NCI-H2227 (cell line): ENCODE measurements around the gene MMP23B.
"Not testable (repeated sequence)": the region's sequence is repeated elsewhere in the genome, so short reads cannot be mapped to it uniquely, and the experiment has no call there.

ENCODE experiments used
- DNase-seq: peaks from one replicate; lab custom pipeline; 2025; ENCODE audit not compliant: unreplicated experiment; lab: John Stamatoyannopoulos, UW

Gene MMP23B

DNA sequence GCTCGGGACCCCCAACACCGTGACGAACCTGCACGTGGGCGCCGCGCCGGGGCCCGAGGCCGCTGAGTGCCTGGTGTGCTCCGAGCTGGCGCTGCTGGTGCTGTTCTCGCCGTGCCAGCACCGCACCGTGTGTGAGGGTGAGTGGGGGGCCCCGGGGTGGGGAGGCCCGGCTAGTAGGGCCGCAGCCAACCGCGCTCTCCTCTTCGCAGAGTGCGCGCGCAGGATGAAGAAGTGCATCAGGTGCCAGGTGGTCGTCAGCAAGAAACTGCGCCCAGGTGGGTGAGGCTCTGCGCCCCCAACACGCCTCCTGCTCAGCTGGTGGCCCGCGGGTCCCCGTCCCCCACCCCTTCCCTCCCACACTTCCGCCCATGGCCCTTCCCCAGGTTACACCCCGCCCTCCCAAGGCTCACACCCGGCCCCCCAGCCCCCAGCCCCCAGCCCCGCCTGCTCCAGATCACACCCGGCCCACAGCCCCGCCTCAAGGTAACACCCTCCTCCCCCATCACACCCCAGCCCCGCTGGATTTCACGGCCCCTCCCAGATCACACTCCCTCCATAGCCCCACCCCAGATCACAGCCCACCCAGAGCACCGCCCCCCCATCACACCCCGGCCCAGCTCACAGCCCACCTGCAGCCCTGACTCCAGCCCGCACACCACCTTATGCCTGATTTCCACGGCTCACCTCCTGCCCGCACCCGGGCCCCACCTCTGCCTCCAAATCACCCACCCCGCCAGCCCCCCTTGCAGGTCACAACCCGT is 2.4 kb upstream of the MMP23B start:
- no peak for DNase-seq

DNA sequence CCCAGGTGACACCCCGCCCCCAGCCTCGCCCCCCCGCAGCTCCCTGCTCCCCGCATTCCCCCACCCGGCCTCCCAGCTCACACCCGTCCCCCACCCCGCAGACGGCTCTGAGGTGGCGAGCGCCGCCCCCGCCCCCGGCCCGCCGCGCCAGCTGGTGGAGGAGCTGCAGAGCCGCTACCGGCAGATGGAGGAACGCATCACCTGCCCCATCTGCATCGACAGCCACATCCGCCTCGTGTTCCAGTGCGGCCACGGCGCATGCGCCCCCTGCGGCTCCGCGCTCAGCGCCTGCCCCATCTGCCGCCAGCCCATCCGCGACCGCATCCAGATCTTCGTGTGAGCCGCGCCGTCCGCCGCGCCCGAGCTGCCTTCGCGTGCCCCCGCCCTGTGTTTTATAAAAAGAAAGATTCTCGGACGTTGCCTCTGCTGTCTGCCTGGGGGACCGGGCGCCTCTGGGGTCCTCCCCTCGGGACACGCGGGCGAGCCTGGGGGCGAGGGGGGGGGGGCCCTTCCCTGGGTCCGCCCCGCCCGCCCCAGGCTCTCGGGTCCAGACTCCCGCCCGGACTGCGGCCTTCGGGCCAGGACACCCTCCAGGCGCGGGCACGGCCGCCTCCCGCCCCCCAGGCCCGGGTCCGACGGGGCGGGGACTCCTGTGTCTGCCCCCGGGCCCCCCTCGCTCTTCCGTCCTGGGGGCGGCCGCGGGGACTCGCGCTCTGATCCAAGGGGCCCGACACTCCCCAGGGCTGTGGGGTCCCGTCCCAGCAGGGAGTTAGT is 1.6 kb upstream of the MMP23B start:
- DNase-seq, result no peak

DNA sequence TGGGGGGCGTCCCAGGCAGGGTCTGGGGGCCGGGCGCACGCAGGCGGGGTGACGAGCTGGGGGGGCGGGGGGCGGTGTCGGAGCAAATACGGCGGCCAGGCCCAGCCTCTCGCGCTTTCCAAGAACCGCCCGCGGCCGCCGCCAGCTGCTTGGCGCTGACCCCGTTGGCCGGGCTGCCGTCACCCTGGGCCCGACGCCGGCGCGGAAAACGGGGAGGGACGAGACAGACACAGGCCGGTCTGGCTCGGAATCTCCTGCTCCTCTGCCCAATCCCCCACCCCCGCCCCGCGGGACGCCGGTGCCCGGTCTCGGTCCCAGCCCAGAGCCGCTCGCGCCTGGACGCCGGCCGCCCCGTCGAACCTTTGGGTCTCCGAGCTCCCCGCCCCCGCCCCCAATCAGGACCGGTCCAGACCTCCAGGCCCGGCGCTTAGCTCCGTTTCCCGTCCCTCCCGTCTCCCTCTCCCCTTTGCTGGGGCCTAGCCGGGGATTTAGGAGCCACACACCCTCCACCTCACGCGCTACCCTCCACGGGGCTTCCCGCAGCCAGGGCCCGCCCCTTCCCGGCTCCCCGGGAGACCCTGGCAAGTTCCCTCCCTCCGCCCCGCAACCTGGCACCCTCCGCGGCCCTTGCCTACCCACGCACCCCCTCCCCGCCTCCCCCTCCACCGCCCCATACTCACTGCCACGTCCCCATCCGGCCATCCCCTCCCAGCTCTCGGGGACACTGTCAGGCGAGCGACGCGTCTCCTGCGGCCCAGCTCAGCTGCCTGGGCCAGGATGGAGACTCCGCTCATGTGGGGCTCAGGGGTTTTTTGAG is 800 bp upstream of the MMP23B start:
- DNase-seq, result no peak

DNA sequence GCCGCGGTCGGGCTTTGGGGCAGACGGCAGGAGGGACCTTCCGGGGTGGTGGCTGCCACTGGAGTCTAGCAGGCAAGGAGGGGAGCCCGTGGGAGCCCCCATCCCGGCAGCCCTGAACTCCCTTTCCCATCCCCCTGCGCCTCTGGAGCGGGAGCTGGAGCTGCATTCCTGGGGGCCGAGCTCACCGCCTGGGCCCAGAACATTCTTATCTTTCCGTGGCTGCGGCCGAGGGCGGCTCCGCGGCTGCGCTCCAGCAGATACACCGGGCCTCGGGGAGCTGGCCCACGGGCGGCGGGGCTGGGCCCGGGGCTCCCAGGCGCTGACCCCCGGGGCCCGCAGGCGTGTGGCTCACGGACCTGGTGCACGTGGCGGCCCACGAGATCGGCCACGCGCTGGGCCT is 1.4 kb downstream of the MMP23B start:
- DNase-seq, result not testable (repeated sequence)

DNA sequence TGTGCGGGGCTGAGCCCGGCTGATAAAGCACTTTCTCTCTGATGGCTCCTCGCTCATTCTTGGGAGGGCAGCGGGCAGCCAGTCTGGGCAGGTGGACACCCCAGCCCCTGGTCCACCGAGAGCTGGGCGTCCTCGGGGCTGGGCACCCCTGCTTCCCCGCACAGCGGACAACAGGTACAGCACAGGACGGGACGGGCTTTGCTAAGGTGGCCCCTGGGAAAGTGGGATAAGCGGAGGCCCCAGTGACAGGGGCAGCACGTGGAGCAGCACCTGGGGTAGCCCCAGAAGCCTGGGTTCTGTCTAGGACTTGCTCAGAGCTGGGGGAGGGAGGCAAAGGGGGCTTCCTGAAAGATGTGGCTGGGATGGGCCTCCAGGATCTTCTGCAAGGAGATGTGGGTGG is 2.6 kb downstream of the MMP23B start:
- DNase-seq, result not testable (repeated sequence)

DNA sequence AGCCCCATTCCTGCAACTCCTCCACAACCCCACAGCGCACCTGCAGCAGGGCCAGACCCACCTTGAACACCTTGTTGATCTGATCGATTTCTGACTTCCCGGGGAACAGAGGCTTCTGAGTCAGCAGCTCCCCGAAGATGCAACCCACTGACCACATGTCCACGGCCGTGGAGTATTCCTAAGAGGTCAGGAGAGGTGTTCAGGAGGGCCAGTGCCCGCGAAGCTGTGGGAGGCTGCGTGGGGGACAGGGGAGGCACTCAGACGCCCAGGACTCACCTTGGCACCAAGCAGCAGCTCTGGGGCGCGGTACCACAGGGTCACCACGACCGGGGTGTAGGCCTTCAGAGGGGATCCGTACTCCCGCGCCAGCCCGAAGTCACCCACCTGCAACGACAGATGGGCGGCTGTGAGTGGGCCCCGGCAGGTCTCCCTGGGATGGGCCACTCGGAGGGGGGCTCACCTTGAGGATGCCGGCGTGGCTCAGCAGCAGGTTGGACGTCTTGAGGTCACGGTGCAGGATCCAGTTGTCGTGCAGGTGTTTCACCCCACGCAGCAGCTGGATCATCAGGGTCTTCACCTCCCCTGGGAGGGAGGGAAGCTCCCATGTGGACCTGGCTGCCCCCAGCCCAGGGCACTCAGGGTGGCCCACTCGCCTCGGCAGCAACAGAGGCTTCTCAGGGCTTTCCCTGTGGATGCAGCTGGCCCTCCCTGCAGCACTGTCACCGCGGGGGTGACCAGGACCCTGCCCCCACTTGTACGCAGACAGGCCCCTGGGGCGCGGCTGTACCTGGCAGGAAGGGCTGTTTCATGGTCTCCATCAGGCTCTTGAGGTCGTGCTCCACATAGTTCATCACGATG is 4.9 kb downstream of the MMP23B start:
- DNase-seq, result not testable (repeated sequence)

DNA sequence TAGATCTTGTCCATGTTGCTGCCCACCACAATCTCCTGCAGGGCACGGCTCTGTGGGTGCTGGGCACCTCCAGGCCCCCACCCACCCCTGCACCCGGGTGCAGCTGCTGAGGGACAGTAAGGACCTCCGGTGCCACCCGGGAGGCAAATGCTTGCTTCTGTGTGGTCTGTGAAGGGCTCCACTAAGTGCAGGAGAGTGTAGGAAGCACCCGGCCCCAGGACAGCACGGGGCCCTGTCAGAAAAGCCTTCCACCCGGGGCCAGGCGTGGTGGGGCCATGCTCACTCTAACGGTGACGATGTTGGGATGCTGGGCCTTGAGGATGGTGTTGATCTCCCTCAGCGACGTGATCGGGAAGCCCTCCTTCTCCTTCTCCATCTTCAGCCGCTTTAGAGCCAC is 5.5 kb downstream of the MMP23B start:
- not testable (repeated sequence) for DNase-seq

DNA sequence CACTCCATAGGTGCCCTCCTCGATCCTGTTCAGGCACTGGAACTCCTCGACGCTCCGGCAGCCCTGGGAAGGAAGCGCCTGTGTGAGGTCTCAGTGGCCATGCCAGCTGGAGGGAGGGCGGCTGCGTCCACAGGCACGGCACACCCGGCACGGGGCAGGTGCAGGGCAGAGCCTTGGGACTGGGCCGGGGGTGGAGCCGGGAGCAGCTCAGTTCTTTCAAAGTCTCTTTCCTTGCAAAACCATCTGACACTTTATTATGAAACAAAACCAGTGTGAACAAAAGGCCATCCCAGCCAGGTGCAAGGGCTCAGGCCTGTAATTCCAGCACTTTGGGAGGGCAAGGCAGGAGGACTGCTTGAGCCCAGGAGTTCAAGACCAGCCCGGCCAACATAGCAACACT is 6.6 kb downstream of the MMP23B start:
- DNase-seq, result not testable (repeated sequence)

DNA sequence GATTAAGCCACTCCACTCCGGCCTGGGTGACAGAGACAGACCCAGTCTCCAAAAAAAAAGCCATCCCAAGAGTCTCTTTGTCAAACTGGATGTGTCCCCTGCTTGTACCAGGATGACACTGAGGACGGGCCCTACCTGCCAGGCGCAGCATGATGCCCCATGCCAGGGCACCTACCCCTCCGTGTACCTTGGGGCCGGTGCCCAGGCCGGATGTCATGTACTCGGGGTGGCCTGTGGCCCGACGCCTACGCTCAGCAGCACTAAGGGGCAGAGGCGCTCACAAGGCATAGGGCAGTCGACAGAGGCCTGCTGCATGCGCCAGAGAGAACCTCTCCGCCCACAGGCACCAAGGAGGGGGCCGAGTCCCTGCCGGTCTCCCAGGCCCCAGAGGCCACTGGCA is 7.4 kb downstream of the MMP23B start:
- DNase-seq, result not testable (repeated sequence)

DNA sequence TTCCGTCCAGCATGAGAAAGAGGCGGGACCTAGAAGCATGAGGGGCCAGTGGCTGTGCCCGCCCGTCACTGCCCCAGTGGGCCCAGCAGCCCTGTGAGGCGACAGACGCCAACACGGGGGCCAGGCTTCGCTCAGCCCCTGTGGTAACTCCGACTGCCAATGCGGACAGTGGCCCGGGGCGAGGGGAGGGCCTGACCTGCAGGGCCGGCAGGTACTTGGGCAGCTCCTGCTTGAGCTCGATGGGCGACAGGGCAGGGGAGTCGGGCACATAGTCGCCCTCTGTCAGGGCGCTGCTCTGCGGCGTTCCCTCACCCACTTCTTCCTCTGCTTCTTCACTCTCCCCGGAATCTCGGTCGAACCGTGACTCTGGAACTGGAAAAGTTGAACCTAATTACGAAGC is 8.1 kb downstream of the MMP23B start:
- DNase-seq, result not testable (repeated sequence)

DNA sequence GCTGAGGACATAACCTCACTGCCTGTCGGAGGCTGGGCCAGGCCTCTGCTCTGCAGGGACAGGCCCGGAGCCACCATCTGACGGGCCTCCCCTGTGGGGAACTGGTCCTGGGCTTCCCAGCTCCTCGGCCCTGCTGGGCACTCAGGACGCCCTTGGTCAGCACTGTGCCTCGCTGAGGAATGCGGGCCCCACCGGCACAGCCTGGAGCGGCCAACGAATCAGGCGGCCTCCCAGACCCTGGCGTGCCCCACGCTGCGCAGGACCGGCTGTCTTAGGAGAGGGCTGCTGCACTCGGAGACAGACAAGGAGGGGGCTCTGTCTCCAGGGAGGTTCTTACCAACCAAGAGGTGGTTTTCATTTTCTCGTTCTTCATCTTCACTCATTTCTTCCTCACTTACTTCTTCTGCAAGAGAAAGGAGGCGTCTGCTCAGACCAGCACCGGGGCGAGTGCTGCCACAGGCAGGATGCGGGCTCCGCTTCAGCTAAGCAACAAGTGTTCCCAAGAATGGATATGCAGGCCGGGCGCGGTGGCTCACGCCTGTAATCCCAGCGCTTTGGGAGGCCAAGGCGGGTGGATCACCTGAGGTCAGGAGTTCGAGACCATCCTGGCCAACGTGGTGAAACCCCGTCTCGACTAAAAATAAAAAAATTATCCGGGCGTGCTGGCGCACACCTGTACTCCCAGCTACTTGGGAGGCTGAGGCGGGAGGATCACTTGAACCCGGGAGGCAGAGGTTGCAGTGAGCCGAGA is 8.9 kb downstream of the MMP23B start:
- not testable (repeated sequence) for DNase-seq

DNA sequence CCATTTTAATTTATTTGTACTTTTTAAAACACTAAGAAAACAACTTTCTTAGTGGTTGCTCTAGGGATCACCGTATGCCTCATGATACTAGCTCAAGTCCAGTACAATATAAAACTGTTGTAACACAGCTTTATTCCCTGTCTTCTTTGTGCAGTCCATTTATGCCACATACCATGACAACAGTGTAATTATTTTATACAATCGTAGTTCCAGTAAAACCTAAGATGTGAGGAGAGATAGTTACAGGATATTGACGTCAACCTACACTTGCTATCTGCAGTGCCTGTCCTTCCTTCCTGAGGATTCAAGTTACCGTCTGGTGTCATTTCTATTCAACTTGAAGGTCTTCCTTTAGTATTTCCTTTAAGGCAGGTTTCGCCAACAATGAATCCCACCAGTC is 14.4 kb downstream of the MMP23B start:
- DNase-seq, result not testable (repeated sequence)

DNA sequence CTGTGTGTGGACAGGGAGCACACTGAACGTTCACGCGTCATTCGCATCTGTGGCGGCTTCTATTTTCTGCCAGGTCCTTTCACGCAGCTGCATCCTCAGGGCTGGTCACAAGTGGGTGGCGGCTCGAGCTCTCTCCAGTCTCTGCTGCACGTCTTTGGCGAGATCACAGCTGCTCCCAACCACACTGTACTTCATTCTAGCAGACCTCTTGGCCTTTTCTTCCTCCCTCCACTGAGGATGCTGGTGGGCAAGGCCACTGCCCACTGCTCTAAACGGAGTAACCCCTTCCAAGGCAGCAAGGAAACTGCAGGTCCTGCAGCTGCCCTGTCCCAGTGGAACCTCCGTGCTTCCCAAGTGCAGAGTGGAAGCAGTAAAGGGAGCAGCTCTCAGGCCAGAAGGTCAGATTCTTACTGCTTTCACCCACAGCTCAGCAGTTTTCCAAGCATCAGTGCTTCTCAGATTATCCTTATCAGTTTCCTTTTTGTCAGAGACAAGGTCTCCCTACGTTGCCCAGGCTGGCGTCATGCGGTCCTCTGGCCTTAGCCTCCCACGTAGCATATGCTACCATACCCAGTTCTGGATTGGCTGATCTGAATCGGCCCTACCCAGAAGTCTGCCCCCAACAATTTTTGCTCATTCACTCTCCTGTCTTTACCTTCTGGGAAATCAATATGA is 15.7 kb downstream of the MMP23B start:
- DNase-seq, result not testable (repeated sequence)

DNA sequence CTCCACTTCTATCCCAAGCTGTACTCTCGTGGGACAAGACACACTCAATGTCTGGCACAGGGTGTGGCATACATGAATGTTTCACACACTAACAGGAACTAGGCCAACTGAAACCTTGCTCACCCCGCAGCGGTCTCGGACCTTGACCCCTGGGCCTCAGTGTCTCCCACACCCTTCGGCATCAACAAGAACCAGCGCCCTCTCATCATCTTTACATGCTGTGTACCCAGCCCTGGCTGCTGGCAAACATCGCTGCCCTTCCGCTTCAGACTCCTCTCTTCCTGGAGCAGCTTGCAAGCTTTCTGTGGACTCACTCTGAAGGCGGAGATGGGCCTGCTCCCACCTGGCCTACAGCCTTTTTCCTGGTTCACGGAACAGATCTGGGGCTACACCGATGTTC is 16.3 kb downstream of the MMP23B start:
- not testable (repeated sequence) for DNase-seq

DNA sequence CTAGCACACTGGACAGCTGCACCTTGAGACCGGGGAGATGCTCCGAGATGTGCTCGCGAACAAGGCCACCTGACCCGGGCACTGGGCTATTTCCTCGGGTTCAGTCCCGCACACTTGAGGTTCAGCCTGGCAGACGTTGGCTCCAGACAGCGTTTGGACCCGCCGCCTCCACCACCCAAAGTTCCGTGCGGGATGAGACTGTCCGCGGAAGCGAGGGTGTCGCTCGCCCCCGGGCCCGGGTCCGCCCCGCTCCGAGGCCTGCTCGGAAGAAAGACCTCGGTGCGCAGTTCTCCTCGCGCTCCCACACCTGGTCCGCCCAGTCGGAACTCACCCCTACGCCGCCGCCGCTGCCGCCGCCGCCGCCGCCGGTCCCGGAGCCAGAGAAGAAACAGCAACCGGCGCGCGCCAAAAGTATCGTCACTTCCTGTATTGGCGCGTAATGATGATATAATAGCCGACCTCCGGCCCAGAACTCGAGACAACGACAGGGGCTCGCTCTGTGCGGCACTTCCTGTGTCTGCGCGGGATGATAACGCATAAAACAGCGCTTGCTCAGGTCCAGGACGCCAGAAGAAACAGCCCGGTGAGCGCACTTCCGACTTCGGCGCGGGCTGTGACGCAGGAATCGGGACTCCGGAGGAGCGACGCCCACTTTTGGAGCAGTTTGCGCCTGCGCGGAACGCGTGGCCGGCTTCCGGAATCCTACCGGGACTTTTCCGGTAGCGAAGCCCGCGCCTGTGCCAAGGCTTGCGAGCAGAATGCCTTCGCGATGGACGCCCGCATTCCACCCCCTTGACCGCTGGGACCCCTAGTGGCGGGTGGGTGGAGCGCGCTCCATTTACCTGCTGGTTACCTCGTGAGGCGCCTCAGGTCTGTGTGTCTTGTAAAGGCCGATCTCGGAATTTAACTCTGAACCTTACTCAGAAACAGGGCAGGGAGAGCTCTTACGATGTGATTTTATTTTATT is 26.9 kb downstream of the MMP23B start, which contains the start of gene CDK11B:
TSS of gene CDK11B (minus strand) at position 422 of the 967 bp plus-strand sequence. CDS start 1,519 bp downstream, outside the sequence.
- peak; percentile 95 for DNase-seq

DNA sequence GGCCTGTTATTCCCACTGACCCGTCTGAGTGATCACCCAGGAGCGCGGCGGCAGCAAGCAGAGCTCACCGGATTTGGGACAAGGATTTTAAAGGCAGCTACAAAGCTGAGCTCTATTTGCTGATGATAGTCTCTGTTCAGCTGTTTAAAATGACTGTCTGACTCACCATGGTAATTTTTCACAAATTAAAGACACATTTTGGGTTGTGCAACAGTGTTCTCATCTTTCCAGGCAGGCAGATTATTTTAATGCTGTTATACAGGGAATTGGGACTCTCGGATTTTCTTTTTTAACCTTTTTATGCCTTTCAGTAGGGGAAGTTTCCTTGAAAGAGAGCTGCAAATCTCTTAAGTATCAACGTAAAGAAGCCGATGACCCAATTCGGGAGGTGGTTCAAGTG is 30.4 kb downstream of the MMP23B start:
- not testable (repeated sequence) for DNase-seq

DNA sequence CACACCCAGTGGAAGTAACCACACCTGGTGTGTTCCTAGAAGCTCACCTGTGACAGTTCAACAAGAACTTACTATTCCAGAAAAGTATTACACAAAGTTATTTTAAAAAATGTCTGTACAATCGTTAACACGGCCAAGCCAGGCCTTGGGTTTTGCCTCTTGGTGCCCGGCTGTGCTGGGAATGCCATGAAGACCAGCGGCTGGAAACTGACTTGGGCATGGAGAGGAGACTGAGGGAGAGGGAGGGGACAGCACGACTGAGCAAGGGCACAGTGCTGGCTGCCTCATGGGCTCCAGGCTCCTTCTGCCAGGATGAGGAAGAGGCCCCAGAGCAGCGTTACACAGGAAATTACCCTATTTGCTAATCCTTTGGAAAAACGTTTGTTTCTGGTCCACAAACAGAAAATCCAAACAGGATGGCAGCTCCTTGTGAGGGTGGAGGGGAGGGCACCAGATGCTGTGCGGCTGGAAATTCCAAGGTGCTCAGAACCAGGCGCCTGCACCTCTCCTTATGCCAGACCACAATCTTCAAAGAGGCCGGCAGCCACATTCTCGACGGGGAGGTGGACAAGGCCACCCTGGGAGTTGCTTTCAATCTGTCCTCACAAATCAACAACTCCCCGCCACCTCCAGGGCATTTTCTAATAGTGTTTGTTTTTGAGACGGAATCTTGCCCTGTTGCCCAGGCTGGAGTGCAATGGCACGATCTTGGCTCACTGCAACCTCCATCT is 31.0 kb downstream of the MMP23B start:
- not testable (repeated sequence) for DNase-seq
